GM21423 (cell line): ENCODE measurements around the gene FOSL1.

Experiments used
- ATAC-seq: cut with Tn5 transposase; IDR thresholded peaks from one replicate; pipeline ENCODE4 v1.9.1; 2021; ENCODE audit warnings: mild to moderate bottlenecking, moderate library complexity; ENCODE audit not compliant: unreplicated experiment

FOSL1 gene

DNA sequence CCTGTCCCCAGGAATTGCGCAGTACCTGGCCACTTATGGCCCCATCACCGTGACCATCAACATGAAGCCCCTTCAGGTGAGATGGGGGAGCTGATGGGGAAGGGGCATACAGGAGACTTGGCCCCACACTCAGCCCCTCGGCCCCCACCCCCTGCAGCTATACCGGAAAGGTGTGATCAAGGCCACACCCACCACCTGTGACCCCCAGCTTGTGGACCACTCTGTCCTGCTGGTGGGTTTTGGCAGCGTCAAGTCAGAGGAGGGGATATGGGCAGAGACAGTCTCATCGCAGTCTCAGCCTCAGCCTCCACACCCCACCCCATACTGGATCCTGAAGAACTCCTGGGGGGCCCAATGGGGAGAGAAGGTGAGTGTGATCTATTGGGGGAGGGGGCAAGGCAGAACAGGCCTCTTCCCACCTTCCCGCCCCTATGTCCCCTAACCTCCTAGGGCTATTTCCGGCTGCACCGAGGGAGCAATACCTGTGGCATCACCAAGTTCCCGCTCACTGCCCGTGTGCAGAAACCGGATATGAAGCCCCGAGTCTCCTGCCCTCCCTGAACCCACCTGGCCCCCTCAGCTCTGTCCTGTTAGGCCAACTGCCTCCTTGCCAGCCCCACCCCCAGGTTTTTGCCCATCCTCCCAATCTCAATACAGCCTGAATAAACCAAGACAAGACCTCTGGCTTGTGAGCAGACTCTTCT is 17.0 kb downstream of the FOSL1 start:
- no peak for ATAC-seq

DNA sequence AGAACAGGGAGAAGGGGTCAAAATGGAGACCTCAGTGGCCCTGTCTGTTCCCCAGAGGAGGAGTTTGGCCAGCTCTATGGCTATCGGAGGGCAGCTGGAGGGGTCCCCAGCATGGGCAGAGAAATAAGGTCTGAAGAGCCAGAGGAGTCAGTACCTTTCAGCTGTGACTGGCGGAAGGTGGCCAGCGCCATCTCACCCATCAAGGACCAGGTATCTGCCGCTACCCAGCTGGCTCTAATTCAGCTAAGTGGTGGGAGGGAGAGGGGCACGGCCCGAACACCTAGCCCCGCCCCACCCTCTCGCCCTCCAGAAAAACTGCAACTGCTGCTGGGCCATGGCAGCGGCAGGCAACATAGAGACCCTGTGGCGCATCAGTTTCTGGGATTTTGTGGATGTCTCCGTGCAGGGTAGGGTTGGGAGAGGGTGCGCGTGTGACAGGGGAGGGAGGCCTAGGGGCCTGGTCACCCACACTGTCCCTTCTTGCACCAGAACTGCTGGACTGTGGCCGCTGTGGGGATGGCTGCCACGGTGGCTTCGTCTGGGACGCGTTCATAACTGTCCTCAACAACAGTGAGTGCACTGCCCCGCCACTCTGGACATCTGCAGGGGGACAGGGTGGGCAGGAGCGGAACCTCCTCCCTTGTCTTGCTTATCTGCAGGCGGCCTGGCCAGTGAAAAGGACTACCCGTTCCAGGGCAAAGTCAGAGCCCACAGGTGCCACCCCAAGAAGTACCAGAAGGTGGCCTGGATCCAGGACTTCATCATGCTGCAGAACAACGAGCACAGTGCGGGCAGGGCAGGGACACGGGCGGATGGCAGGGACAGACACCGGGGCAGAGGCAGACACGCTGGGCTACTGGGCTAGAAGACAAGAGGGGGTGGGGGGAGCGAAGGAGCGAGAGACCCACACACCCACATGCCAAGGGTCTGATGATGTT is 17.8 kb downstream of the FOSL1 start:
- no peak for ATAC-seq

DNA sequence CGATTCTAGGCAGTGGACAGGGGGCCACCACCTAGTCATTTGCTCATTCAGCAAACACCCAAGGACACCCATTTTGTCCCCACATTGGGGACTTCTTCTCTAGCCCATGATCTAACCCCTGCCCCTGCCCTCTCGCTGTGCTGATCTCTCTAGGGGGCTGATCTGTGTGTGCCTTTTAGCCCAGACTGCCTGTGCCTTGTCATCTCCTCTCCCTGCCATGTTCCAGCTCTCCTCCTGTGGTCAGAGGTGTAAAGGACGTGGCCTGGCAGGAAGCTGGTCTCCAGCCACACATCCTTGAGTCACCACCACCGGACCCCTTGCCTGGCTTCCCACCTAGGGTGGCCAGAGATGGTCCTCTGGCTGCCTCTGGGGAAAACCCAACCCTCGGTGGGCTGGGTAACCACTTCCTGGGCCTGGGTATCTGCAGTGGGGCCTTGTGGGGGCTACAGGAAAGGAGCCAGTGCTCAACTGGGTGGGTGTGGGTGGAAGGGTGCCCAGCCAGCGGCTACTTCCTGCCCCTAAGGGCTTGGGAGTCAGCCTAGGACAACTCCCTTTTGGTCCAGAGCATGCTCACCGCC is 19.3 kb downstream of the FOSL1 start:
- no peak for ATAC-seq

DNA sequence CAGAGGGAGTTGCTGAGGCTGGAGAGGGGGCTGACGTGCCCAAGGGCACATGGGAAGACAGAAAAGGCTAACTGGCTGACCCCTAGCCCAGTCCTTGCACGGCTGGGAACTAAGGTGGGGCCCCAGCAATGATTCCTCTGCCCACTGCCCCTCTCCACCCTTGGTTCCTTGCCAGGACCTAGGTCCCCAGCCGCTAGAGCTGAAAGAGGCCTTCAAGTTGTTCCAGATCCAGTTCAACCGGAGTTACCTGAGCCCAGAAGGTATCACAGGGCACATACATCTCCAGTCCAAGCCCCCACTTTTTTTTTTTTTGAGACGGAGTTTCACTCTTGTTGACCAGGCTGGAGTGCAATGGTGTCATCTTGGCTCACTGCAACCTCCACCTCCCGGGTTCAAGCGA is 20.2 kb downstream of the FOSL1 start:
- no peak for ATAC-seq

DNA sequence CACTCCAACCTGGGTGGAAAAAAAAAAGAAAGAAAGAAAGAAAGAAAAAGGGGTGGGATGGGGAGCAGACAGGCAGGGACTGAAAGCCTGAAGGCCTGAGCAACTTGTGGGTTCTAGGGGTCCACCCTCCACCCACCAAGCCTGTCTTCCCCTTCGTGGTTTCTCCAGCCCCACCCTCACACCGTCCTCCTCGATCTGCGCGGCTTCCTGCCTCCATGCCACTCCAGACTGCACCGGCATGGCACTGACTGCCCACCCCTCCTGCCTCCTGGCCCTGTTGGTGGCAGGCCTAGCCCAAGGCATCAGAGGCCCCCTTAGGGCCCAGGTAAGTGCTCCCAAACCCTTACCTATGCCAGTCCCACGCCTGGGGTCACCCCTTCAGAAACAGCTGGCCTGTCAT is 20.6 kb downstream of the FOSL1 start, which contains the start of gene CTSW:
TSS of gene CTSW (plus strand) at position 221 of the 400 bp plus-strand sequence. CDS start at position 239, 18 bp downstream.
- no peak for ATAC-seq

DNA sequence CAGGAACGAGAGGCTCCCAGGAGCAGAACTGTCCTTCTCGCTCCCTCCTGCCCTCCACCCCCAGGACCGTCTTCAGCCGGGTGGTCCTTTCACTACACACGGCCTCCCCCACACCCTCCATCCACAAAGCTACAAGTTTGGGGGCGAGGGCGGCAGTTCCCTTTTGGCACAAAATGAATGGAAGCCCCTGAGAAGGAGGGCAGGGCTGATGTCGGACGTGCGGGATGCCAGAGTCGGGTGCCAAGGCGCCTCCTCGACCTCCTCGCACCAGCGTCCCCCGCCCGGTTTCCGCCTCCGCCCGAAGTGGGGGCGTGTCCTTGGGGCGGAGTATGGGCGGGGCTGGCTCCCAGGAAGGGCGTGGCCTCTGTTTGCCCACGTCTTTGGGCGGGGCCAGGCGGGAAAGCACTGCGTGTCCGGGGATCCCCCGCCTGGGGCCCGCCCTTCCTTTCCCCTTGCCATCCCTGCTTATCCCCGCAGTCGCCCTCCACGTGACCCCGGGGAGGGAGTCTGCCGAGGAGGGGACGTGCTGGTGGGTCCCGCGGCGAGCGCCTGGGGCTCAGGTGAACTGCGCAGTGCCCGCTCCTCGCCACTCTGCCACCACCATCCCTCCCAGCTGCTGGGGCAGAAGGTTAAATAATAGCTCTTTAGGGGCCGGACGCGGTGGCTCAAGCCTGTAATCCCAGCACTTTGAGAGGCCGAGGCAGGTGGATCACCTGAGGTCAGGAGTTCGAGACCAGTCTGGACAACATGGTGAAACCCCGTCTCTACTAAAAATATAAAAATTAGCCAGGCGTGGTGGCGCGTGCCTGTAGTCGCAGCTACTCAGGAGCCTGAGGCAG is 26.7 kb downstream of the FOSL1 start:
- ATAC-seq: peak; percentile 79

DNA sequence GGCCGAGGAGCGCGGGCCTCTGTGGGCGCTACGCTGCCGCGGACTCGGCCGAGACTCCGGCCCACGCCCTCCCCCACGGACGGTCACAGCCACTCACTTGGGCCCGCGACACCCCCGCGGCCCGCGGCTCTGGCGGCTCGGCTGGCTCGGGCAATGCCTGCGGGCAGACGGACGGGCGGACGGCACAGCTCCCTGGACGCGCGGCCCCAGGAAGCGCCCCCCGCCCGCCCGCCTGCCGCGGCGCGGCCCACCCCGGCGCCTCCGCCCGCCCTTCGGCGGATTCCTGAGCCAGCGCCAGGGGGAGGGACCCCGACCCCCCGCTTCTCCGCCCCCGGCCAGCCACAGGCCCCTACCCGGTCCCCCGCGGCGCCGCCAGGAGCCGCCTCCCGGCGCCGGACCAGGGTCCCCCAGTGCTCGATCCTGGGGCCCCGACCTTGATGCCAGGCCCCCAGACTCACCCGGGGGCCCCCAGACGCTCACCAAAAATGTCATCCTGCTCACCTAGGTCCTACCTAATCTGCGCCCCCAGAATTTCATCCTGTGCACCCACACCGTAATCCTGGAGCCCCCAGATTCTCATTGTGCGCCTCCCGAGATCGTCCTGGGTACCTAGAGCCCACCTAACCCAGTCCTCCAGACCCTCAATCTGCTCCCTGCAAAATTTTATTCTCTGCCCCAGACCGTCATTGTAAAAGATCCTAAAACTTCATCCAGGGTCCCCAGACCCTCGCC is 27.4 kb downstream of the FOSL1 start, which contains the start of gene EFEMP2:
TSS of gene EFEMP2 (minus strand) at position 215 of the 732 bp plus-strand sequence. CDS start 446 bp downstream, outside the sequence.
- no peak for ATAC-seq

DNA sequence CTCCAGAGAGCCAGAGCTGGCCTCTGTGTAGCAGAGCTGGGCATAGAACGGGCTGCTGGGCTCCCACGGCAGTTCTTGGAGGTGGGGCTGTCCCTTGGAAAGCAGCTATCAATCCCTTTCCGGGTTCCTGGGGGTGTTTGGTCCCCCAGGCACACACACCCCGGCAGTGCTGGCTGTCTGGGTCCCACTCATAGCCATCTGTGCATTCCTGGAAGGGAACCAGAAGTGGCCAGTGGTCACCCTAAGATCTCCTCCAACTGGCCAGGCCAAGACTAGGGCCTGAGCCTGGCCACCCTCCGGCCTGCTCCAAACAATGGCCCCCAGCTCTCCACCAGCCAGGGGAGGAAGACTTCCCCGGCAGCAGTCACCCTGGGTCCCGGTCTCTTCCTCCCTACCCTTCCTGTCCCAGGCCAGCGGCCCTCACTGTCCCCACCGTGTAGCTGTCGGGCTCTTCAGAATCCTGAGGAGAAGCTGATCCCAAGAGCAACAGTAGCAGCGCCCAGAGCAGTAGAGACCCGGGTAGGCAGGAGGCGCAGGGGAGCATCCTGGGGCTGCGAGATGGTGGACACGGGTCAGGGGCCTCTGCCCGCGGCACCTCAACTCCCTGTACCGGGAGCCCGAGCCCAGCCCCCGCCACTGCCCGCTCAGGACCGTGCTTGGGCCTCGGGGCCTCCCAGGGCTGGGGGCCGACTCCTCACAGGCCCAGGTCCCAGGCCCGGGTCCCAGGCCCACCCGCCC is 28.2 kb downstream of the FOSL1 start:
- no peak for ATAC-seq

DNA sequence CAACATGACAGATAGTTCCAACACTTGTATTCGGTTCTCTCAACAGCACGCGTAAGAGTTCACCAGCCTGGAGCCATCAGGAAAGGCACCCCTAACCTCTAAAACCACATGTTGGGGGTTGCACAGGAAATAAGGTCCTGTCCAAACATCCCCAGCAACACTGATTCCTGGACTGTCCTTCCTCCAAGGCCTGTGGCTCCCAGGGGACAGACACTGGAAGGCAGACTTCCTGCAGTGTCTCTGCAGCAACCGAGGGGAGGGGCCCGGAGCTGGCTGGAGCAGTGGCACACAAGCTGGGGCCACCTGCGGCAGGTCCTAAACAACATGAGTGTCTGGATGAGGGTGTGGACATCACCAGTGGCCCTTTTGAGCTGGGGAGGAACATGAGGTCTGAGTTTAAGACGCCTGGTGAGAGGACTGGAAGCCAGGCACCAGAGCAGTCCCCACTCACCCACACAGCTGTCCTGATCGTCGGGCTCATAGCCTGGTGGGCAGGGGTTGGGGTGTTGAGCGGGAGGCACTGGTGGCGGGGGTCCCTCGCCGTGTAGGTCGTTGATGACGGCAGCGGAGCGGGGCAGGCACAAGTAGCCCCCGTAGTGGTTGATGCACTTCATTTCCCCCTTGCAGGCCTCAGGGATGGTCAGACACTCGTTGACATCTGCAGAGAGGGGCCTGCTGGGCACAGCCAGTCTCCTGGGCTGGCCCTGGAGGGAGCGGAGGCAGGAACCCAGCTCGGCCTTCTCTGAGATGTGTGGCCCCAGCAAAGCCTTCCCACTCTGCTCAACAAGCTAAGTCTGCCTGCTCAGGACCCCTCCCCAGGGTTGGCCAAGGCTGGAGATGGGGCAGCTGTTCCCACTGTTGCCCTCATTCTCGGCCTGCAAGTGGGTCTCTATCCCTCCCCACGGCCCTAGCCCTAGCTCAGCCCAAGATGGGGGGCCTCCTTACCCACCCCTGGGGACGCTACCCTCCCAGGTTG is 29.2 kb downstream of the FOSL1 start:
- ATAC-seq: no peak

DNA sequence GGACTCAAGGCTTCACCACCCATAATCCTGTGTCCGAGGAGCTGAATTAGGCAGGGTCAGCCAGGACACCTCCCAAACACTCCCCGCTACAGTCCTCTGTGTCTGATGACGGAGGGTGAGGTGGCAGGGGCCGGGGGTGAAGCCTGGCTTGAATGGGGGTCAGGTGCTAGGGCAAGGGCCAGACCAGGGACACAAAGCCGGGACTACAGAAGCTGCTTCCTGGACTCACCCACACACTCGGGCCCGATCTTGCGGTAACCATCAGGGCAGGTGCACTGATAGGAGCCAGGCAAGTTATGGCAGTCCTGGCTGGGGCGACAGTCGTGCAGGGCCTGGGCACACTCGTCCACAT is 29.9 kb downstream of the FOSL1 start:
- ATAC-seq: no peak

DNA sequence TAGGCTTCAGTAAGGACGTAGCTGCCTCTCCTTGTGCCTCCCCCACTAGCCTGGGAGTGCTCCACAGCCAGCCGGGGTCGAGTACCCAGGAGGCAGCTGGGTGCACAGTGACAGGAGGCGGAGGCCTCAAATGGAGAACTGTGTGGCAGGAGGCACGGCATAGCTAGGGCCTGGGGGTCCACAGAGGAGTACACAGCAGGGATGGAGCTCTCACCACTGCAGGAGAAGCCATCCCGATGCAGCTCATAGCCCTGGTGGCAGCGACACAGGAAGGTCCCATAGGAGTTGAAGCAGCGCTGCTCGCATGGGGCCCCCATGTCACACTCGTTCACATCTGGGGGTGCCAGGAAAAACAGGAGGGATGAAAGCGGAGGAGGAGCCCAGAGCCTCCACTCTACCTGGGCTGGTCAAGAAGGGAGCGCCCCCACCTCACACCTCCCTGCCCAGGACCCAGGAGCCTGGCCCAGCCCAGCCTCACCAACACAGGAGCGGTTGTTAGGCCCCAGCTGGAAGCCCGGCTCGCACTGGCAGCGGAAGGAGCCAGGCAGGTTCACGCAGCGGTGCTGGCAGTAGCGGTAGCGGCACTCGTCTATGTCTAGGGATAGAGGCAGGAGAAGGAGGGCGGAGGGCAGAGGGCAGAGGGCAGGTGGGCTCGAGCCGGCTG is 30.4 kb downstream of the FOSL1 start:
- ATAC-seq: no peak

DNA sequence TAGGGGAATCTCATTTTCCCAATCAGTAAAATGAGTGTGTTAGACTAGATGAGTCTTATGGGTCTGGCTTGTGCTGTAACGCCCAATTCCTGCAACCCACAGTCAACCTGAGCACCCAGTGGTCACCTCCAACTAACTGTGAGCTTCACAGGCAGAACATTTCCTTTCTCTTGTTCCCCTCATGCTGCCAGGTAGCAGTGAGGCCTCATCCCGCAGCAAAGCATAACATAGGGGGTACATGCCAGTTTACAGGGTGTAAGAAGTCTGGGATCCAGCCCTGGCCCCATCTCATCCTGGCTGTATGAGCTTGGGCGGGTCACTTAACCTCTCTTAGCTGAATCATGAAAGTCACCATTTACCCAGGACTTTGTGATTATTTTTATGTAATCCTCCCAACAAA is 31.3 kb downstream of the FOSL1 start:
- no peak for ATAC-seq

DNA sequence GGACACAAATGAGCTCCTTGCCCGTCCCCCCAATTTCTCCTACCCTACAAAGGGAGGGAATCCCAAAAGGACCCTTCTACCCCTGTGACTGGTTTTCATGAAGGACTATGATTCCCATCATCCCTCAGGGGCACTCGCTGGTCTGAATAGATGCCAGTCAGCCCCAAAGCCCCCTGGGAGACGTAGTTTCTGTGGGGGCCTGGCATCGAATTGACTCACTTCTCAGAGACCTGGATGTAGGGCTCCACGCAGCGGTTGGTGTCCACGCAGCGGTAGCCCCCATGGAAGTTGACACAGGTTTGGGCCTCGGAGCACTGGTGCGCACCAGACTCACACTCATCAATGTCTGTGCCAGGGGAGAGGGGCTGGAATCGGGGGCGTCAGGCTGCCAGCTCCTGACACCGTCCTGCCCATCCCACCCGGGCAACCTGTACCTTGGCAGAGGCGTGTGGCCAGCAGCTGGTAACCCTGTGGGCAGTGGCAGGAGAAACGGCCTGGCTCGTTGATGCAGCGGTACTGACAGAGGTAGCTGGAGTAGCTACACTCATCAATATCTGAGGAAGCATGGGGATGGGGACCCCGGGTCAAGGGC is 32.0 kb downstream of the FOSL1 start:
- ATAC-seq: no peak

DNA sequence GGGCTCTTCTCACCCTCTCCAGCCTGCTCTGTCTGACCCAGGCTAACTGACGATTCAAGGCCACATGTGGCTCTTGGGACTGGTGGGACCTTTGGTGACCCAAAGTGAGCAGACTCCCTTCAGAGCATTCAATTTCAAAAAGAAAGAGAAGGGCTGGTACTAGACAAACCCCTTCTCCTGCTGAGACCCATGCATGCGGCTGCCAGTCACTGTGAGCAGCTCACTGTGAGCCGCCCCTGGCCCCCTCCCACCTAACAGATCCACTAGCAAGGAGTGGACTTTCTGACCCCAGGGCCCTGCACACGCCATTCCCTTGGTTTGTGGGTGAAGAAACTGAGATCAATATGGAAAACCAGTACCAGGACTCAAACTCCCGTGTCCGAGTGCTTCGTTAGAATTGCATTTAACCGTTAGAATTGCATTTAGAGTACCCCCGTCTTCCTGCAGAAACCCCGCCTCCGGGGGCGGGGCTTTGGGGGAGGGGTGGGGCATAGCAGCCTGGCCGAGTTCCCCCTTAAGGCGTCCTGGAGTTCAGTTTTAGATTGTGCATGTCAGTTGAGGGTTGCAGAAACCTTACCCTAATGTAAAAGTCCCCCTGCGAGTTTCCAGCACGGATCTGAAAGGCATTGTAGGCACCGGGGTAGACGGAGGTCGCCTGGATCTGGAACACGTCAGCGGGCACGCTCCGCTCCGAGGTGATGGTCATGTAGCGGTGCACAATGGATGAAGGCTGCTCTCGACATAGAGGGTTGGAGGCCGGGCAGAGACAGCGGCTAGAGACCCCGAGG is 32.7 kb downstream of the FOSL1 start:
- ATAC-seq: no peak

DNA sequence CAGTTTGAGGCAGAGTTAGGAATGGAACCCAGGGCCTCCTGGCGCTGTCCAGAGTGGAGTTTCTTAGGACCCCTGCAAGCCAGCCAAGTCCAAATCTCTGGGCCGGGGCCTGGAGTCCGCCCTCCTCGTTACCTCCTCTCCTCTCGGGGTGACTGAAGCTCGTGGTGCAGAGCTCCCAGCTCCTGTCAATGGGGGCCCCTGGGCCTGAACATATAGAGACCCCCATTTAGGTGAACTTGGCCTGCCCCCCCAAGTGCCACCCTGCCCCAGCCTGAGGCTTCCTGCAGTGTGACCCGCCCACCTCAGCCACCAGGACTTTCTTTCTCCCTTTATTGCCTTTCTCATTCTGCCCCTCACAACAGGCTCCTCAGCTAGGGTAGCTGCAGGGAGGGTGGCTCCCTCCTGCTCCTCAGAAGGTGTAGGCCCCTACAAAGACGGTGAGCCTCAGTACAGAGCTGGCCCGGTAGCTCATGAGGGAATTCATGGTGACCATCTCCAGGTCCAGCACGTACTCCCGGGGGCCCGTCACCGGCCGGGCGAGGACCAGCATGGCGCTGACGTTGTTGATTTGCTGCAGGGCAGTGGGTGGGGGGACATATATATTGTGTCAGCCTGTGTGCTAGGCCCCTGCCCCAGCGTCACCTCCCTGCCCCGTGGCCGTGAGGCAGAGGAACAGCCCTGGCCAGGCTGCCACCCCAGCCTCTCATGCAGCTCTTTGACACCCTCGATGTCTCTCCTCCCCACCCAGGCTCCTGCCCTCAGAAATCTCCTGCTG is 33.5 kb downstream of the FOSL1 start:
- no peak for ATAC-seq
